Activated CD4-positive, alpha-beta T cell treated with anti-CD3 and anti-CD28 coated beads, Interleukin-2, amount 10 ng/mL, durations not matched to agents 7 days and 5 days (primary cell): ENCODE data around the gene HELZ. TPM values are rescaled to one million over a fixed set of nuclear protein-coding genes. Genes with fewer than 3 reads are reported as not detected.

Experiments
- CTCF ChIA-PET: fragments of 350-600 bp; sonication (Branson Sonifier 250); formaldehyde crosslinking; loops from one replicate; lab custom pipeline; 2021; ENCODE audit warnings: antibody characterized with exemption; lab: Charles Lee
- POLR2A ChIA-PET: fragments of 350-600 bp; sonication (Branson Sonifier 250); formaldehyde crosslinking; loops from one replicate; lab custom pipeline; 2021; ENCODE audit warnings: antibody characterized with exemption; lab: Charles Lee
- DNase-seq: peaks from one replicate; pipeline ENCODE4 v3.0.0-alpha.2; 2020
- H3K27ac Mint-ChIP-seq: one replicate; pipeline ENCODE4 v1.8.0; 2021; ENCODE audit warnings: mild to moderate bottlenecking, moderate library complexity, mixed read lengths
- H3K27me3 Mint-ChIP-seq: one replicate; pipeline ENCODE4 v1.8.0; 2021; ENCODE audit warnings: mixed read lengths
- H3K36me3 Mint-ChIP-seq: one replicate; pipeline ENCODE4 v1.8.0; 2021; ENCODE audit warnings: low read depth, mixed read lengths
- H3K4me1 Mint-ChIP-seq: one replicate; pipeline ENCODE4 v1.8.0; 2021; ENCODE audit warnings: mixed read lengths
- H3K4me3 Mint-ChIP-seq: one replicate; pipeline ENCODE4 v1.8.0; 2021; ENCODE audit warnings: mild to moderate bottlenecking, moderate library complexity, mixed read lengths
- H3K9me3 Mint-ChIP-seq: one replicate; pipeline ENCODE4 v1.8.0; 2021; ENCODE audit warnings: mixed read lengths
- total RNA-seq, 2 experiments: library from RNA; stranded (reverse); gene quantifications; one replicate each; pipeline ENCODE4 v1.2.3, GENCODE V29; 2021

The HELZ gene
- total RNA-seq, 2 experiments from 2014 or later = 76.8 to 77.3 TPM

- Mint-ChIP-seq H3K27ac (no peak overlapping the region), H3K27me3 (no peaks in the 10 kb centered on the region), H3K36me3 (no peaks in the 10 kb centered on the region), H3K4me1 (no peaks in the 10 kb centered on the region), H3K4me3 (no peak overlapping the region), H3K9me3 (no peaks in the 10 kb centered on the region)
- CTCF ChIA-PET = no interaction called here
- DNase-seq = no peak
- POLR2A ChIA-PET = no interaction called here
Observed at GRCh38 chr17:67025216-67025792, 219.7 kb downstream of the HELZ start.

GRCh38 chr17:67024736-67025135, 220.3 kb downstream of the HELZ start:
- H3K9me3 Mint-ChIP-seq = no peaks in the 10 kb centered on the region
- H3K4me1 Mint-ChIP-seq = no peaks in the 10 kb centered on the region
- no peaks in the 10 kb centered on the region for H3K27me3 Mint-ChIP-seq
- no peak overlapping the region for H3K4me3 Mint-ChIP-seq
- H3K36me3 Mint-ChIP-seq = no peaks in the 10 kb centered on the region
- no peak for DNase-seq
- no peak overlapping the region for H3K27ac Mint-ChIP-seq
- POLR2A ChIA-PET = no interaction called here
- CTCF ChIA-PET = no interaction called here

GRCh38 chr17:67022451-67022810, 222.6 kb downstream of the HELZ start:
- no peak overlapping the region for H3K4me3 Mint-ChIP-seq
- ChIA-PET CTCF (no interaction called here), POLR2A (no interaction called here)
- H3K36me3 Mint-ChIP-seq = no peaks in the 10 kb centered on the region
- no peaks in the 10 kb centered on the region for H3K9me3 Mint-ChIP-seq
- no peaks in the 10 kb centered on the region for H3K27me3 Mint-ChIP-seq
- no peak overlapping the region for H3K27ac Mint-ChIP-seq
- DNase-seq = no peak
- no peaks in the 10 kb centered on the region for H3K4me1 Mint-ChIP-seq

GRCh38 chr17:67021743-67022450, 223.1 kb downstream of the HELZ start:
- H3K9me3 Mint-ChIP-seq = no peaks in the 10 kb centered on the region
- POLR2A ChIA-PET = no interaction called here
- CTCF ChIA-PET = no interaction called here

GRCh38 chr17:67021196-67021595, 223.8 kb downstream of the HELZ start:
- ChIA-PET CTCF (no interaction called here), POLR2A (no interaction called here)
- Mint-ChIP-seq H3K36me3 (no peaks in the 10 kb centered on the region), H3K9me3 (no peaks in the 10 kb centered on the region), H3K27ac (no peak overlapping the region), H3K4me1 (no peaks in the 10 kb centered on the region), H3K4me3 (no peak overlapping the region), H3K27me3 (no peaks in the 10 kb centered on the region)
- no peak for DNase-seq

More at GRCh38 chr17:67021743-67022450, 223.1 kb downstream of the HELZ start:
- no peak for DNase-seq
- Mint-ChIP-seq H3K27me3 (no peaks in the 10 kb centered on the region), H3K4me3 (no peak overlapping the region), H3K36me3 (no peaks in the 10 kb centered on the region), H3K4me1 (no peaks in the 10 kb centered on the region), H3K27ac (no peak overlapping the region)

Other genes starting within 250 kb of the HELZ start
- gene CACNG1, start 200.6 kb downstream of the HELZ start, total RNA-seq = not detected
- 10 to 100 TPM; 42.4 to 47.5 TPM for gene PSMD12, start 121.4 kb upstream of the HELZ start, total RNA-seq
- 10 to 100 TPM; 57.0 to 67.1 TPM for gene PITPNC1, start 132.1 kb upstream of the HELZ start, total RNA-seq